GM13976 (cell line): ENCODE data around the gene ASCC1.
"Not testable (repeated sequence)": the region's sequence is repeated elsewhere in the genome, so short reads cannot be mapped to it uniquely, and the experiment has no call there.

ENCODE experiments used
- DNase-seq: peaks from one replicate; pipeline ENCODE4 v3.0.0; 2012; ENCODE audit warnings: low spot score
- in situ Hi-C: fragments of 300-500 bp; cut with MboI; formaldehyde crosslinking; loops from one replicate; pipeline ENCODE4 v1.12.0; 2022; ENCODE audit warnings: low sequenced_read_pairs, mixed read lengths, inconsistent platforms; ENCODE audit not compliant: unreplicated experiment
- TF ChIP-seq, protein P1 (sequence below): IDR thresholded peaks from 2 replicates; pipeline ENCODE4 v1.5.1; 2012; ENCODE audit warnings: borderline replicate concordance, mild to moderate bottlenecking; ENCODE audit not compliant: insufficient read depth; ENCODE audit errors: extremely low read depth, missing control alignments, control extremely low read depth

Gene ASCC1

GRCh38 chr10:72158176-72158575 lies 57.9 kb downstream of the ASCC1 start:
- no peak for DNase-seq
- TF ChIP-seq, protein P1, sequence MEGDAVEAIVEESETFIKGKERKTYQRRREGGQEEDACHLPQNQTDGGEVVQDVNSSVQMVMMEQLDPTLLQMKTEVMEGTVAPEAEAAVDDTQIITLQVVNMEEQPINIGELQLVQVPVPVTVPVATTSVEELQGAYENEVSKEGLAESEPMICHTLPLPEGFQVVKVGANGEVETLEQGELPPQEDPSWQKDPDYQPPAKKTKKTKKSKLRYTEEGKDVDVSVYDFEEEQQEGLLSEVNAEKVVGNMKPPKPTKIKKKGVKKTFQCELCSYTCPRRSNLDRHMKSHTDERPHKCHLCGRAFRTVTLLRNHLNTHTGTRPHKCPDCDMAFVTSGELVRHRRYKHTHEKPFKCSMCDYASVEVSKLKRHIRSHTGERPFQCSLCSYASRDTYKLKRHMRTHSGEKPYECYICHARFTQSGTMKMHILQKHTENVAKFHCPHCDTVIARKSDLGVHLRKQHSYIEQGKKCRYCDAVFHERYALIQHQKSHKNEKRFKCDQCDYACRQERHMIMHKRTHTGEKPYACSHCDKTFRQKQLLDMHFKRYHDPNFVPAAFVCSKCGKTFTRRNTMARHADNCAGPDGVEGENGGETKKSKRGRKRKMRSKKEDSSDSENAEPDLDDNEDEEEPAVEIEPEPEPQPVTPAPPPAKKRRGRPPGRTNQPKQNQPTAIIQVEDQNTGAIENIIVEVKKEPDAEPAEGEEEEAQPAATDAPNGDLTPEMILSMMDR, result no peak
- in situ Hi-C loops, result no loop called here

- TF ChIP-seq, protein P1, result no peak
- no peak for DNase-seq
- in situ Hi-C loops, result no loop called here
Measured at GRCh38 chr10:72156223-72156622, 59.9 kb downstream of the ASCC1 start.

DNA sequence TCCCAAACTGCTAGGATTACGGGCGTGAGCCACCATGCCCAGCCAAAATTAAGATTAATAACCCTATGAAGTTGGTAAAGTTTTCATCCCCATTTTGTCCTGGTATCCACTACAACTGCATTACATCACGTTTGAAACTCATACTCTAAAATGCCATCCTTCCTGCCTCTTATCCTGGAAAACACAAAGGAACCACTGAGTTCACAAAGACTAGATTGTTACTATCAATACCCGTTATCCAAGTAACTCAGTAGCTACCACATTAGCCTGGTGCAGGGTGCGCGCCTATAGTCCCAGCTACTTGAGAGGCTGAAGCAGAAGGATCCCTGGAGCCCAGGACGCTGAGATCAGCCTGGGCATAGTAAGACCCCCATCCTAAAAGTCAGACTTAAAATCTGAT lies 63.8 kb downstream of the ASCC1 start:
- in situ Hi-C loops, result no loop called here
- TF ChIP-seq, protein P1, result no peak
- no peak for DNase-seq

GRCh38 chr10:72150746-72151478 lies 65.2 kb downstream of the ASCC1 start:
- DNase-seq, in situ Hi-C loops: not testable (repeated sequence)

- in situ Hi-C loops, result not testable (repeated sequence)
Measured at GRCh38 chr10:72147324-72147584, 68.8 kb downstream of the ASCC1 start.

DNA sequence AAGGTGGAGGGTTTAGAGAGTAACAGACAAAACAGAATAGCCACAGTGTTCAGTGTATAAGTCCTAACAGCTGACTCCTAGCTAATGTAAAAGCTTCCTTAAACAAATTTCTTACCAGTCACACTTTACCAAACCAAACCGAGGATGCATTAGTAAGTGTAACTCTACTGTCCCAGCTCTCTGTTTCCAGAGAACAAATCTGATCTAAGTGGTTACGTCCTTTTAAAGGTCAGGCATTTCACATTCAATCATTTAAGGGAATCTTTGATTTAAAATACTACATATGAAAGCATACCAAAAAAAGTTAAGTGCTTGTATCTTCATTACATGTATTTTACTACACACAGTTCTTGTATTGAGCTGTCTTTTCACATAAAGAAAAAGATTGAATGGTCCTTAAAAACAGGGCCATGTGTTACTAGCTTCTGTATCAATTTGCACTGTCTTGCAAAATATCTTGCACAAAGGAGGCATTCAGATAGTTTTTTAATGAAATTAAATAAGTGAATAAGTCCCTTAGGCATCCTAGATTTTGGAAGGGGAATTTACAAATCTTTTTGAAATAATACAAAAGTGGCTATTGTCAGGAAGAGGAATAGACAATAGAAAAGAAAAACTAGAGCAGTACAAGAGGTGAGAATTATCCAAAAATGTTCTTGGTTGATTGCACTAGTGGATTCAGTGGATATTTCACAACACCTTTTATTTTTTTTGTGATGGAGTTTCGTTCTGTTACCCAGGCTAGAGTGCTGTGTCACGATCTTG lies 69.3 kb downstream of the ASCC1 start:
- in situ Hi-C loops, result no loop called here
- DNase-seq, result no peak
- TF ChIP-seq, protein P1, result no peak

More at GRCh38 chr10:72147324-72147584, 68.8 kb downstream of the ASCC1 start:
- not testable (repeated sequence) for DNase-seq

DNA sequence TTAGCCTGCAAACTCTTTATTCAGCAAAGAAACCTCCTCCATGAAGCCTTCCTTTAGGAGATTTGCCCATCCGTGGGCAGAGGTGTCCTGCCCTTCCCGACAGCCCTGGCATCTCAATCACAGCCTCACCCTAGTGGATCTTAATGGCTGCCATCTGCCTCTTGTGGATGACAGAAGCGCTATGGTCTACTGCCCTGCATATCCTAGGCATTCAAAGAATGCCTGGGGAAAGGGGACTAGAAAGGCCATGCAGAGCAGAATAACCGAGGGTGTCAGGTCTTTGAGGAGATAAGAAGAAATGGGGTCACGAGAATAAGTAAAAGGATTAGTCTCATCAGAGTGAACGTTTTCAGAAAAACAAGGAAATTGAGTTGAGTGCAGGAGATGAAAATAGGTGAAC lies 70.0 kb downstream of the ASCC1 start:
- no peak for DNase-seq
- in situ Hi-C loops, result no loop called here
- TF ChIP-seq, protein P1, result no peak

GRCh38 chr10:72145657-72146056 lies 70.4 kb downstream of the ASCC1 start:
- DNase-seq, result no peak
- TF ChIP-seq, protein P1, result no peak
- in situ Hi-C loops, result no loop called here
